Measurements from ENCODE around the gene ZNF33A. TPM values are rescaled to one million over a fixed set of nuclear protein-coding genes. Genes with fewer than 3 reads are reported as not detected.
A peak's percentile ranks its signal among the peaks of the same experiment; 100 is the strongest.
"Not testable (repeated sequence)": the region's sequence is repeated elsewhere in the genome, so short reads cannot be mapped to it uniquely, and the experiment has no call there.

Gene ZNF33A
- total RNA-seq, 1 donor from 2014 or later = 12.5 TPM

- H3K4me1 ChIP-seq (ENCODE audit: control insufficient read depth in 3 of 3, insufficient read depth in 3 of 3, low read length in 3 of 3) = no peaks in the 10 kb centered on the region
- no peaks in the 10 kb centered on the region for H3K36me3 ChIP-seq (ENCODE audit: control insufficient read depth in 3 of 3, insufficient read depth in 3 of 3, low read length in 3 of 3)
- H3K9me3 ChIP-seq (ENCODE audit: control insufficient read depth in 3 of 3, low read length in 3 of 3) = no peaks in the 10 kb centered on the region
- no peak overlapping the region for H3K27ac ChIP-seq (ENCODE audit: low read depth, low read length)
- H3K4me3 ChIP-seq (ENCODE audit: low read length in 3 of 3) = no peak overlapping the region
- H3K27me3 ChIP-seq (ENCODE audit: control insufficient read depth in 3 of 3, insufficient read depth in 3 of 3, low read length in 3 of 3) = no peaks in the 10 kb centered on the region
- H3K9ac ChIP-seq (ENCODE audit: low read depth in 1 of 3, low read length in 3 of 3) = no peak overlapping the region
These were observed 62.1 kb downstream of the ZNF33A start for GRCh38 chr10:38072552-38072951.

GRCh38 chr10:38076687-38077086 is 66.2 kb downstream of the ZNF33A start:
- Histone ChIP-seq H3K4me1 (ENCODE audit: control insufficient read depth in 3 of 3, insufficient read depth in 3 of 3, low read length in 3 of 3) (no peaks in the 10 kb centered on the region), H3K27me3 (ENCODE audit: control insufficient read depth in 3 of 3, insufficient read depth in 3 of 3, low read length in 3 of 3) (no peaks in the 10 kb centered on the region), H3K36me3 (ENCODE audit: control insufficient read depth in 3 of 3, insufficient read depth in 3 of 3, low read length in 3 of 3) (no peaks in the 10 kb centered on the region), H3K4me3 (ENCODE audit: low read length in 3 of 3) (no peak overlapping the region), H3K9ac (ENCODE audit: low read depth in 1 of 3, low read length in 3 of 3) (no peak overlapping the region), H3K27ac (ENCODE audit: low read depth, low read length) (no peak overlapping the region), H3K9me3 (ENCODE audit: control insufficient read depth in 3 of 3, low read length in 3 of 3) (no peaks in the 10 kb centered on the region)

- Histone ChIP-seq H3K36me3 (ENCODE audit: control insufficient read depth in 3 of 3, insufficient read depth in 3 of 3, low read length in 3 of 3) (peaks cover 14 to 24% (median 21%) of the 10 kb centered on the region in 3 donors), H3K4me1 (ENCODE audit: control insufficient read depth in 3 of 3, insufficient read depth in 3 of 3, low read length in 3 of 3) (peaks cover 11 to 18% (median 12%) of the 10 kb centered on the region in 3 donors), H3K4me3 (ENCODE audit: low read length in 3 of 3) (peak overlapping the region; percentile 92 to 96 (median 96)), H3K9ac (ENCODE audit: low read depth in 1 of 3, low read length in 3 of 3) (peak overlapping the region in 2 of 3 donors; percentile 48 to 92)
- not testable (repeated sequence) for H3K27ac ChIP-seq (ENCODE audit: low read depth, low read length); H3K27me3 ChIP-seq (ENCODE audit: control insufficient read depth in 3 of 3, insufficient read depth in 3 of 3, low read length in 3 of 3); H3K9me3 ChIP-seq (ENCODE audit: control insufficient read depth in 3 of 3, low read length in 3 of 3)
These were observed 82.8 kb downstream of the ZNF33A start for GRCh38 chr10:38093318-38093717.

- peaks cover 11 to 18% (median 12%) of the 10 kb centered on the region in 3 donors for H3K4me1 ChIP-seq (ENCODE audit: control insufficient read depth in 3 of 3, insufficient read depth in 3 of 3, low read length in 3 of 3)
- no peak overlapping the region for H3K27ac ChIP-seq (ENCODE audit: low read depth, low read length)
- no peaks in the 10 kb centered on the region for H3K9me3 ChIP-seq (ENCODE audit: control insufficient read depth in 3 of 3, low read length in 3 of 3)
- H3K27me3 ChIP-seq (ENCODE audit: control insufficient read depth in 3 of 3, insufficient read depth in 3 of 3, low read length in 3 of 3) = no peaks in the 10 kb centered on the region
- H3K9ac ChIP-seq (ENCODE audit: low read depth in 1 of 3, low read length in 3 of 3) = peak overlapping the region; percentile 48 to 92 (median 52)
- peaks cover 14 to 29% (median 21%) of the 10 kb centered on the region in 3 donors for H3K36me3 ChIP-seq (ENCODE audit: control insufficient read depth in 3 of 3, insufficient read depth in 3 of 3, low read length in 3 of 3)
- H3K4me3 ChIP-seq (ENCODE audit: low read length in 3 of 3) = peak overlapping the region; percentile 92 to 96 (median 96)
These were observed 83.3 kb downstream of the ZNF33A start for GRCh38 chr10:38093816-38094157.

GRCh38 chr10:38094158-38094926 is 83.9 kb downstream of the ZNF33A start, which contains the start of gene ZNF37A:
Gene ZNF37A, plus strand, starts transcription at chr10:38094337. Its CDS starts 2,281 bp downstream, at chr10:38096618.
- no peaks in the 10 kb centered on the region for H3K27me3 ChIP-seq (ENCODE audit: control insufficient read depth in 3 of 3, insufficient read depth in 3 of 3, low read length in 3 of 3)
- H3K27ac ChIP-seq (ENCODE audit: low read depth, low read length) = peak within 1 kb of the TSS; percentile 84
- H3K36me3 ChIP-seq (ENCODE audit: control insufficient read depth in 3 of 3, insufficient read depth in 3 of 3, low read length in 3 of 3) = peaks cover 14 to 32% (median 25%) of the 10 kb centered on the region in 3 donors
- H3K4me3 ChIP-seq (ENCODE audit: low read length in 3 of 3) = peak within 1 kb of the TSS; percentile 92 to 96 (median 96)
- H3K4me1 ChIP-seq (ENCODE audit: control insufficient read depth in 3 of 3, insufficient read depth in 3 of 3, low read length in 3 of 3) = peaks cover 11 to 18% (median 12%) of the 10 kb centered on the region in 3 donors
- H3K9me3 ChIP-seq (ENCODE audit: control insufficient read depth in 3 of 3, low read length in 3 of 3) = no peaks in the 10 kb centered on the region
- H3K9ac ChIP-seq (ENCODE audit: low read depth in 1 of 3, low read length in 3 of 3) = peak within 1 kb of the TSS; percentile 91 to 92 (median 91)

GRCh38 chr10:38094927-38095574 is 84.6 kb downstream of the ZNF33A start:
- Histone ChIP-seq H3K9me3 (ENCODE audit: control insufficient read depth in 3 of 3, low read length in 3 of 3) (no peaks in the 10 kb centered on the region), H3K36me3 (ENCODE audit: control insufficient read depth in 3 of 3, insufficient read depth in 3 of 3, low read length in 3 of 3) (peaks cover 14 to 34% (median 30%) of the 10 kb centered on the region in 3 donors), H3K27ac (ENCODE audit: low read depth, low read length) (peak overlapping the region; percentile 84), H3K4me1 (ENCODE audit: control insufficient read depth in 3 of 3, insufficient read depth in 3 of 3, low read length in 3 of 3) (peaks cover 11 to 18% (median 12%) of the 10 kb centered on the region in 3 donors), H3K27me3 (ENCODE audit: control insufficient read depth in 3 of 3, insufficient read depth in 3 of 3, low read length in 3 of 3) (no peaks in the 10 kb centered on the region), H3K4me3 (ENCODE audit: low read length in 3 of 3) (peak overlapping the region; percentile 92 to 96 (median 96)), H3K9ac (ENCODE audit: low read depth in 1 of 3, low read length in 3 of 3) (peak overlapping the region; percentile 91 to 92 (median 91))

- H3K4me3 ChIP-seq (ENCODE audit: low read length in 3 of 3) = no peak overlapping the region
- no peaks in the 10 kb centered on the region for H3K4me1 ChIP-seq (ENCODE audit: control insufficient read depth in 3 of 3, insufficient read depth in 3 of 3, low read length in 3 of 3)
- peaks cover 7 to 33% (median 14%) of the 10 kb centered on the region in 3 donors for H3K9me3 ChIP-seq (ENCODE audit: control insufficient read depth in 3 of 3, low read length in 3 of 3)
- peaks cover 14 to 54% (median 49%) of the 10 kb centered on the region in 3 donors for H3K36me3 ChIP-seq (ENCODE audit: control insufficient read depth in 3 of 3, insufficient read depth in 3 of 3, low read length in 3 of 3)
- no peak overlapping the region for H3K27ac ChIP-seq (ENCODE audit: low read depth, low read length)
- H3K9ac ChIP-seq (ENCODE audit: low read depth in 1 of 3, low read length in 3 of 3) = no peak overlapping the region
- no peaks in the 10 kb centered on the region for H3K27me3 ChIP-seq (ENCODE audit: control insufficient read depth in 3 of 3, insufficient read depth in 3 of 3, low read length in 3 of 3)
These were observed 92.4 kb downstream of the ZNF33A start for GRCh38 chr10:38102880-38103279.

- H3K9ac ChIP-seq (ENCODE audit: low read depth in 1 of 3, low read length in 3 of 3) = no peak overlapping the region
- no peaks in the 10 kb centered on the region for H3K4me1 ChIP-seq (ENCODE audit: control insufficient read depth in 3 of 3, insufficient read depth in 3 of 3, low read length in 3 of 3)
- no peak overlapping the region for H3K27ac ChIP-seq (ENCODE audit: low read depth, low read length)
- no peaks in the 10 kb centered on the region for H3K27me3 ChIP-seq (ENCODE audit: control insufficient read depth in 3 of 3, insufficient read depth in 3 of 3, low read length in 3 of 3)
- H3K36me3 ChIP-seq (ENCODE audit: control insufficient read depth in 3 of 3, insufficient read depth in 3 of 3, low read length in 3 of 3) = peaks cover 14 to 46% (median 45%) of the 10 kb centered on the region in 3 donors
- peaks cover 7 to 33% (median 14%) of the 10 kb centered on the region in 3 donors for H3K9me3 ChIP-seq (ENCODE audit: control insufficient read depth in 3 of 3, low read length in 3 of 3)
- peak overlapping the region in 1 of 3 donors; percentile 48 for H3K4me3 ChIP-seq (ENCODE audit: low read length in 3 of 3)
These were observed 93.3 kb downstream of the ZNF33A start for GRCh38 chr10:38103756-38104155.

- H3K36me3 ChIP-seq (ENCODE audit: control insufficient read depth in 3 of 3, insufficient read depth in 3 of 3, low read length in 3 of 3) = peaks cover 36 to 38% (median 38%) of the 10 kb centered on the region in 3 donors
- no peak overlapping the region for H3K27ac ChIP-seq (ENCODE audit: low read depth, low read length)
These were observed 101.7 kb downstream of the ZNF33A start for GRCh38 chr10:38112159-38112558.

More at GRCh38 chr10:38112159-38112558, 101.7 kb downstream of the ZNF33A start:
- H3K9me3 ChIP-seq (ENCODE audit: control insufficient read depth in 3 of 3, low read length in 3 of 3) = peaks cover 24 to 39% (median 29%) of the 10 kb centered on the region in 3 donors
- H3K27me3 ChIP-seq (ENCODE audit: control insufficient read depth in 3 of 3, insufficient read depth in 3 of 3, low read length in 3 of 3) = no peaks in the 10 kb centered on the region
- H3K9ac ChIP-seq (ENCODE audit: low read depth in 1 of 3, low read length in 3 of 3) = no peak overlapping the region
- H3K4me3 ChIP-seq (ENCODE audit: low read length in 3 of 3) = no peak overlapping the region
- H3K4me1 ChIP-seq (ENCODE audit: control insufficient read depth in 3 of 3, insufficient read depth in 3 of 3, low read length in 3 of 3) = no peaks in the 10 kb centered on the region

All from skeletal muscle tissue (tissue), 4 donors.